ENCODE measurements around the gene KRCC1.
"Not testable (repeated sequence)": the region's sequence is repeated elsewhere in the genome, so short reads cannot be mapped to it uniquely, and the experiment has no call there.

KRCC1 gene

DNA sequence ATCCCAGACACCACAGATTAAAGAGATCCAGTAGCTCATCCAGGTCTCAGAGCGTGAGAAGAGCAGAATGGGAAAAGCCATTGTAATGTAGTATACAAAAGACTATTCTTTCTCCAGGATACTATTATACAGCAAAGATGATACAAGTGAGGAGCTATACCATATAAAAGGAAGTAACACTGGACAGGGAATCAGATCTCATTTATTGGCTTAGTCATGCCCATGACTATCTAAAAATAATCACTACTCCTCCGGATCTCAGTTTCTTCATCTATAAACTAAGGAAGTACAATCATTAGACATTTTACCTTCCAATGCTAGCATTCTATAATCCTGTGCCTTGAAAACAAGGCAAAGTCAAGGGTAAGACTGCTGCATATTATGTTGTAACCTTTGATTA, 19.4 kb downstream of the KRCC1 start:
- Histone ChIP-seq H3K9ac (ENCODE audit: low read length) (no peak overlapping the region), H3K27me3 (replicated peaks; ENCODE audit: control insufficient read depth, insufficient read depth, low read length) (no peaks in the 10 kb centered on the region), H3K36me3 (ENCODE audit: control insufficient read depth, insufficient read depth, low read length, severe bottlenecking) (peaks cover 50% of the 10 kb centered on the region), H3K4me1 (ENCODE audit: control insufficient read depth, insufficient read depth, low read length) (peaks cover 16% of the 10 kb centered on the region), H3K4me3 (ENCODE audit: low read length) (no peak overlapping the region), H3K9me3 (ENCODE audit: control insufficient read depth, low read length) (no peaks in the 10 kb centered on the region)
- no peak for DNase-seq (ENCODE audit: low read depth)

- no peak overlapping the region for H3K9ac ChIP-seq (ENCODE audit: low read length)
- H3K27me3 ChIP-seq (replicated peaks; ENCODE audit: control insufficient read depth, insufficient read depth, low read length): no peaks in the 10 kb centered on the region
- no peak for DNase-seq (ENCODE audit: low read depth)
- H3K36me3 ChIP-seq (ENCODE audit: control insufficient read depth, insufficient read depth, low read length, severe bottlenecking): peaks cover 85% of the 10 kb centered on the region
- H3K4me3 ChIP-seq (ENCODE audit: low read length): no peak overlapping the region
- peaks cover under 1% of the 10 kb centered on the region for H3K4me1 ChIP-seq (ENCODE audit: control insufficient read depth, insufficient read depth, low read length)
- no peaks in the 10 kb centered on the region for H3K9me3 ChIP-seq (ENCODE audit: control insufficient read depth, low read length)
These were observed 23.4 kb downstream of the KRCC1 start for GRCh38 chr2:88032070-88032702.

DNA sequence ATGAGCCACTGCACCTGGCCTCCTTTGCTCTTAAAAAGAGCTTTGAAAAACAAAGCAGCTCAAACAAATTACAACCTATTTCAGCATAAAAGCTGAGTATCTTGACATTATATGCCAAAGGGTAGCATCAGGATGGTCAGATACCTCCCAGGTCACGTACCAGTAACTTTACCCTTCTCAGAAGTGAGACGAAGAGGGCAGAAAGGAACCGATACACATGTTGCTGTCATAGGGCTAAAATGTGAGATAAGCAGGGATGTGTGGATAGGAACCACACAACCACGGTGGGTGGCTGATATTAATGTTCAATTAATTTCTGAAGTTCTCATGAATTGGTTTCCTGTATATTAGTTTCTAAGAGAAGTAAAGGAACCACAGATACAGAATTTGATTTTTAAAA, 26.7 kb downstream of the KRCC1 start:
- H3K9me3 ChIP-seq (ENCODE audit: control insufficient read depth, low read length): no peaks in the 10 kb centered on the region
- H3K36me3 ChIP-seq (ENCODE audit: control insufficient read depth, insufficient read depth, low read length, severe bottlenecking): peaks cover 69% of the 10 kb centered on the region
- H3K4me1 ChIP-seq (ENCODE audit: control insufficient read depth, insufficient read depth, low read length): no peaks in the 10 kb centered on the region
- H3K9ac ChIP-seq (ENCODE audit: low read length): no peak overlapping the region
- H3K27me3 ChIP-seq (replicated peaks; ENCODE audit: control insufficient read depth, insufficient read depth, low read length): no peaks in the 10 kb centered on the region
- no peak overlapping the region for H3K4me3 ChIP-seq (ENCODE audit: low read length)
- DNase-seq (ENCODE audit: low read depth): no peak

GRCh38 chr2:88027697-88028389, 27.7 kb downstream of the KRCC1 start:
- DNase-seq (ENCODE audit: low read depth): no peak
- Histone ChIP-seq H3K9me3 (ENCODE audit: control insufficient read depth, low read length) (no peaks in the 10 kb centered on the region), H3K27me3 (replicated peaks; ENCODE audit: control insufficient read depth, insufficient read depth, low read length) (no peaks in the 10 kb centered on the region), H3K36me3 (ENCODE audit: control insufficient read depth, insufficient read depth, low read length, severe bottlenecking) (peaks cover 61% of the 10 kb centered on the region), H3K4me3 (ENCODE audit: low read length) (no peak overlapping the region), H3K9ac (ENCODE audit: low read length) (no peak overlapping the region), H3K4me1 (ENCODE audit: control insufficient read depth, insufficient read depth, low read length) (no peaks in the 10 kb centered on the region)

- Histone ChIP-seq H3K9ac (ENCODE audit: low read length) (no peak overlapping the region), H3K27me3 (replicated peaks; ENCODE audit: control insufficient read depth, insufficient read depth, low read length) (no peaks in the 10 kb centered on the region), H3K4me3 (ENCODE audit: low read length) (no peak overlapping the region), H3K36me3 (ENCODE audit: control insufficient read depth, insufficient read depth, low read length, severe bottlenecking) (peaks cover 38% of the 10 kb centered on the region), H3K9me3 (ENCODE audit: control insufficient read depth, low read length) (no peaks in the 10 kb centered on the region), H3K4me1 (ENCODE audit: control insufficient read depth, insufficient read depth, low read length) (no peaks in the 10 kb centered on the region)
- DNase-seq (ENCODE audit: low read depth): no peak
These were observed 31.1 kb downstream of the KRCC1 start for GRCh38 chr2:88024509-88024908.

DNA sequence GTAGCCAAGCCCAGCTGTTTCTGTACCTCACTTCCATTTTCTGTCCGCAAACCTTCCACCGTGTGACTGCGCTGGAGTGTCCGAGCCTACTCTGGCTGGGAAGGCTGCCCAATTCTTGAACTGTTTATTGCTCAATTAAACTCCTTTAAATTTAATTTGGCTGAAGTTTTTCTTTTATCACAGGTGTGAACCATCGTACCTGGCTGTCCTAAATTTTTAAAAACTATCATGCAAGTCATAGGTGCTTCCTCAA, 33.0 kb downstream of the KRCC1 start:
- no peak overlapping the region for H3K4me3 ChIP-seq (ENCODE audit: low read length)
- no peak for DNase-seq (ENCODE audit: low read depth)
- no peaks in the 10 kb centered on the region for H3K4me1 ChIP-seq (ENCODE audit: control insufficient read depth, insufficient read depth, low read length)
- no peak overlapping the region for H3K9ac ChIP-seq (ENCODE audit: low read length)
- no peaks in the 10 kb centered on the region for H3K9me3 ChIP-seq (ENCODE audit: control insufficient read depth, low read length)
- peaks cover 20% of the 10 kb centered on the region for H3K36me3 ChIP-seq (ENCODE audit: control insufficient read depth, insufficient read depth, low read length, severe bottlenecking)
- H3K27me3 ChIP-seq (replicated peaks; ENCODE audit: control insufficient read depth, insufficient read depth, low read length): no peaks in the 10 kb centered on the region

DNA sequence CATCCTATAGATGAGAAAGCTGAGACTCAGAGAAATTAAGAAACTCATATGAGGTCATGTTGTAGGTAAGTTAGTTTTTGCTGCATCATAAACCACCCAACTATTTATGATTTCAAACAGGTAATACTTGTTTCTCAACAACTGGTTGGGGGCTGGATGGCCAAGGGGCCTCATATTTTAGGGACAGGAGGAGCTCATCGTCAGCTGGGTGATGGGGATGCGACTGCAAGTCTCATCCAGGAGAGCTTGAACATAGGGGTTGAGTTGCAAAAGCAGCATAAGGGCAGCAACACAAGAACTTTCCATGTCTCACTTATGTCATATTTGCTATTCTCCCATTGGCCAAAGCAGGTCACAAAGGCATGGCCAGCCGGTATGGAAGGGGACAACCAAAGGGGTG, 35.6 kb downstream of the KRCC1 start:
- H3K36me3 ChIP-seq (ENCODE audit: control insufficient read depth, insufficient read depth, low read length, severe bottlenecking): peaks cover 3% of the 10 kb centered on the region
- no peaks in the 10 kb centered on the region for H3K27me3 ChIP-seq (replicated peaks; ENCODE audit: control insufficient read depth, insufficient read depth, low read length)
- no peaks in the 10 kb centered on the region for H3K9me3 ChIP-seq (ENCODE audit: control insufficient read depth, low read length)
- no peak overlapping the region for H3K9ac ChIP-seq (ENCODE audit: low read length)
- no peak overlapping the region for H3K4me3 ChIP-seq (ENCODE audit: low read length)
- H3K4me1 ChIP-seq (ENCODE audit: control insufficient read depth, insufficient read depth, low read length): peaks cover 3% of the 10 kb centered on the region
- no peak for DNase-seq (ENCODE audit: low read depth)

- peaks cover 3% of the 10 kb centered on the region for H3K4me1 ChIP-seq (ENCODE audit: control insufficient read depth, insufficient read depth, low read length)
- H3K36me3 ChIP-seq (ENCODE audit: control insufficient read depth, insufficient read depth, low read length, severe bottlenecking): peaks cover 1% of the 10 kb centered on the region
- no peaks in the 10 kb centered on the region for H3K27me3 ChIP-seq (replicated peaks; ENCODE audit: control insufficient read depth, insufficient read depth, low read length)
- no peak overlapping the region for H3K9ac ChIP-seq (ENCODE audit: low read length)
- no peaks in the 10 kb centered on the region for H3K9me3 ChIP-seq (ENCODE audit: control insufficient read depth, low read length)
- no peak overlapping the region for H3K4me3 ChIP-seq (ENCODE audit: low read length)
- DNase-seq (ENCODE audit: low read depth): no peak
These were observed 36.7 kb downstream of the KRCC1 start for GRCh38 chr2:88018909-88019308.

GRCh38 chr2:88018077-88018805, 37.3 kb downstream of the KRCC1 start:
- not testable (repeated sequence) for H3K27me3 ChIP-seq (replicated peaks; ENCODE audit: control insufficient read depth, insufficient read depth, low read length); H3K9me3 ChIP-seq (ENCODE audit: control insufficient read depth, low read length); DNase-seq (ENCODE audit: low read depth); H3K36me3 ChIP-seq (ENCODE audit: control insufficient read depth, insufficient read depth, low read length, severe bottlenecking); H3K9ac ChIP-seq (ENCODE audit: low read length); H3K4me3 ChIP-seq (ENCODE audit: low read length); H3K4me1 ChIP-seq (ENCODE audit: control insufficient read depth, insufficient read depth, low read length)

DNA sequence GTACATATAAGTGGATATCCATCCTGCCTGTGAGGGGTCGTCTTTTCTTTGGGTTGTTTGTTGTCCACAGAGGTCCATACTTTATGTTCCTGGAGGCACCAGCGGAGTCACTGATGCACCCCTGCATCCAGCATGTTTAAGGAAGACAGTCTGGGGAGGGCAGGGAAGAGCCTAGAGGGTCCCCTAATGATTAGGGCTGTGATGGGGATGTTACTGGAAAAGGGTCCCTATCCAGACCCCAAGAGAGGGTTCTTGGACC, 37.9 kb downstream of the KRCC1 start:
- H3K9ac ChIP-seq (ENCODE audit: low read length); H3K27me3 ChIP-seq (replicated peaks; ENCODE audit: control insufficient read depth, insufficient read depth, low read length); H3K9me3 ChIP-seq (ENCODE audit: control insufficient read depth, low read length); H3K4me3 ChIP-seq (ENCODE audit: low read length); H3K4me1 ChIP-seq (ENCODE audit: control insufficient read depth, insufficient read depth, low read length); DNase-seq (ENCODE audit: low read depth); H3K36me3 ChIP-seq (ENCODE audit: control insufficient read depth, insufficient read depth, low read length, severe bottlenecking): not testable (repeated sequence)

- H3K36me3 ChIP-seq (ENCODE audit: control insufficient read depth, insufficient read depth, low read length, severe bottlenecking): no peaks in the 10 kb centered on the region
- no peaks in the 10 kb centered on the region for H3K9me3 ChIP-seq (ENCODE audit: control insufficient read depth, low read length)
- peak overlapping the region; percentile 78 for H3K9ac ChIP-seq (ENCODE audit: low read length)
- peaks cover 3% of the 10 kb centered on the region for H3K4me1 ChIP-seq (ENCODE audit: control insufficient read depth, insufficient read depth, low read length)
- no peaks in the 10 kb centered on the region for H3K27me3 ChIP-seq (replicated peaks; ENCODE audit: control insufficient read depth, insufficient read depth, low read length)
- peak overlapping the region; percentile 79 for H3K4me3 ChIP-seq (ENCODE audit: low read length)
- no peak for DNase-seq (ENCODE audit: low read depth)
These were observed 38.4 kb downstream of the KRCC1 start for GRCh38 chr2:88016960-88017779.
